HEK293 (cell line): ENCODE data around the gene ACAA1.

Experiments
- CTCF ChIA-PET: fragments of 350-600 bp; formaldehyde crosslinking; extraction: SDS; loops from one replicate; lab custom pipeline; 2021; ENCODE audit warnings: antibody characterized with exemption; lab: Yijun Ruan, JAX
- POLR2A ChIA-PET: fragments of 300-600 bp; formaldehyde crosslinking; extraction: SDS; loops from one replicate; lab custom pipeline; 2020; ENCODE audit warnings: antibody characterized with exemption, inconsistent platforms; lab: Yijun Ruan, JAX
- H3K27ac ChIP-seq: fragments of 200-500 bp; sonication (Bioruptor generic); 2 replicates; pipeline ENCODE4 v1.5.1; 2014; ENCODE audit warnings: low read depth, low read length, control low read depth, inconsistent platforms; ENCODE audit errors: extremely low read depth
- H3K36me3 ChIP-seq, 2 experiments: fragments of 200-500 bp in 1 of 2; sonication (Bioruptor generic) in 1 of 2; 1 replicate in 1 of 2; 2 replicates in 1 of 2; pipeline ENCODE4 v1.5.1; 2014 to 2017; ENCODE audit warnings: inconsistent platforms in 2 of 2, low read length in 2 of 2; ENCODE audit not compliant: control insufficient read depth in 2 of 2, insufficient read depth in 1 of 2
- H3K4me1 ChIP-seq: fragments of 200-500 bp; sonication (Bioruptor generic); 2 replicates; pipeline ENCODE4 v1.5.1; 2014; ENCODE audit warnings: mild to moderate bottlenecking, low read length, inconsistent platforms; ENCODE audit not compliant: control insufficient read depth, insufficient read depth
- H3K4me3 ChIP-seq: 2 replicates; pipeline ENCODE4 v1.5.1; 2011; ENCODE audit warnings: low read depth, mild to moderate bottlenecking, control low read depth, low read length, moderate library complexity
- H3K9me3 ChIP-seq: fragments of 200-500 bp; sonication (Bioruptor generic); 2 replicates; pipeline ENCODE4 v1.5.1; 2014; ENCODE audit warnings: low read depth, low read length, inconsistent platforms; ENCODE audit not compliant: control insufficient read depth, insufficient read depth
- BCL6B ChIP-seq: fragments of 450-650 bp; formaldehyde crosslinking; IDR thresholded peaks from 2 replicates; pipeline ENCODE4 v1.5.1; 2017; ENCODE audit warnings: missing biosample characterization, missing genetic modification characterization
- GLI4 ChIP-seq: fragments of 450-650 bp; formaldehyde crosslinking; IDR thresholded peaks from 2 replicates; pipeline ENCODE4 v1.5.1; 2016; ENCODE audit warnings: missing biosample characterization, missing genetic modification characterization
- IKZF3 ChIP-seq: fragments of 450-650 bp; IDR thresholded peaks from 2 replicates; pipeline ENCODE4 v1.5.0; 2018; ENCODE audit warnings: missing biosample characterization, mild to moderate bottlenecking, missing genetic modification characterization, moderate library complexity
- MYNN ChIP-seq: fragments of 450-650 bp; formaldehyde crosslinking; IDR thresholded peaks from 2 replicates; pipeline ENCODE4 v1.5.1; 2016; ENCODE audit warnings: missing biosample characterization, missing genetic modification characterization, borderline replicate concordance
- PBX3 ChIP-seq: sonication (generic); formaldehyde crosslinking; IDR thresholded peaks from 2 replicates; pipeline ENCODE4 v1.8.1; 2022; ENCODE audit warnings: mild to moderate bottlenecking, moderate library complexity, missing genetic modification reagents
- SCRT1 ChIP-seq: fragments of 450-650 bp; formaldehyde crosslinking; IDR thresholded peaks from 2 replicates; pipeline ENCODE4 v1.5.1; 2016; ENCODE audit warnings: missing biosample characterization, missing genetic modification characterization, borderline replicate concordance
- SP3 ChIP-seq: fragments of 450-650 bp; formaldehyde crosslinking; IDR thresholded peaks from 2 replicates; pipeline ENCODE4 v1.5.1; 2016; ENCODE audit warnings: missing biosample characterization, missing genetic modification characterization
- ZBTB8A ChIP-seq: fragments of 450-650 bp; formaldehyde crosslinking; IDR thresholded peaks from 2 replicates; pipeline ENCODE4 v1.5.1; 2016; ENCODE audit warnings: missing biosample characterization, missing genetic modification characterization
- ZFP41 ChIP-seq: fragments of 450-650 bp; formaldehyde crosslinking; IDR thresholded peaks from 2 replicates; pipeline ENCODE4 v1.5.1; 2016; ENCODE audit warnings: missing biosample characterization, missing genetic modification characterization, borderline replicate concordance
- ZIC2 ChIP-seq: fragments of 450-650 bp; formaldehyde crosslinking; IDR thresholded peaks from 2 replicates; pipeline ENCODE4 v1.5.1; 2016; ENCODE audit warnings: missing biosample characterization, missing genetic modification characterization
- ZNF114 ChIP-seq: fragments of 450-650 bp; formaldehyde crosslinking; IDR thresholded peaks from 2 replicates; pipeline ENCODE4 v1.5.0; 2017; ENCODE audit warnings: missing biosample characterization, missing genetic modification characterization
- ZNF202 ChIP-seq: fragments of 450-650 bp; formaldehyde crosslinking; IDR thresholded peaks from 2 replicates; pipeline ENCODE4 v1.5.1; 2016; ENCODE audit warnings: missing biosample characterization, missing genetic modification characterization, borderline replicate concordance
- ZNF221 ChIP-seq: fragments of 450-650 bp; formaldehyde crosslinking; IDR thresholded peaks from 2 replicates; pipeline ENCODE4 v1.5.1; 2017; ENCODE audit warnings: missing biosample characterization, missing genetic modification characterization, borderline replicate concordance
- ZNF335 ChIP-seq: fragments of 450-650 bp; formaldehyde crosslinking; conservative IDR thresholded peaks from 2 replicates; pipeline ENCODE4 v1.5.1; 2016; ENCODE audit warnings: missing biosample characterization, missing genetic modification characterization
- ZNF394 ChIP-seq: fragments of 450-650 bp; formaldehyde crosslinking; IDR thresholded peaks from 2 replicates; pipeline ENCODE4 v1.5.1; 2016; ENCODE audit warnings: missing biosample characterization, missing genetic modification characterization, mild to moderate bottlenecking, moderate library complexity, borderline replicate concordance
- ZNF398 ChIP-seq: fragments of 450-650 bp; formaldehyde crosslinking; IDR thresholded peaks from 2 replicates; pipeline ENCODE4 v1.5.1; 2017; ENCODE audit warnings: missing biosample characterization, missing genetic modification characterization
- ZNF514 ChIP-seq: fragments of 450-650 bp; formaldehyde crosslinking; IDR thresholded peaks from 2 replicates; pipeline ENCODE4 v1.5.1; 2016; ENCODE audit warnings: missing biosample characterization, missing genetic modification characterization
- ZNF521 ChIP-seq: fragments of 450-650 bp; formaldehyde crosslinking; IDR thresholded peaks from 2 replicates; pipeline ENCODE4 v1.5.1; 2017; ENCODE audit warnings: missing biosample characterization, mild to moderate bottlenecking, missing genetic modification characterization
- ZNF558 ChIP-seq: fragments of 450-650 bp; formaldehyde crosslinking; IDR thresholded peaks from 2 replicates; pipeline ENCODE4 v1.5.1; 2016; ENCODE audit warnings: missing biosample characterization, missing genetic modification characterization
- ZNF580 ChIP-seq: fragments of 450-650 bp; formaldehyde crosslinking; IDR thresholded peaks from 2 replicates; pipeline ENCODE4 v1.5.1; 2016; ENCODE audit warnings: missing biosample characterization, missing genetic modification characterization
- ZNF610 ChIP-seq: fragments of 450-650 bp; formaldehyde crosslinking; IDR thresholded peaks from 2 replicates; pipeline ENCODE4 v1.5.1; 2016; ENCODE audit warnings: missing biosample characterization, missing genetic modification characterization, borderline replicate concordance
- ZNF658 ChIP-seq: fragments of 450-650 bp; formaldehyde crosslinking; IDR thresholded peaks from 2 replicates; pipeline ENCODE4; 2016; ENCODE audit warnings: missing biosample characterization, missing genetic modification characterization
- ZNF677 ChIP-seq: fragments of 450-650 bp; IDR thresholded peaks from 2 replicates; pipeline ENCODE4 v1.5.0; 2018; ENCODE audit warnings: missing biosample characterization, mild to moderate bottlenecking, missing genetic modification characterization, moderate library complexity
- ZNF747 ChIP-seq: fragments of 450-650 bp; formaldehyde crosslinking; IDR thresholded peaks from 2 replicates; pipeline ENCODE4 v1.5.1; 2016; ENCODE audit warnings: missing biosample characterization, missing genetic modification characterization
- ZNF76 ChIP-seq: fragments of 450-650 bp; formaldehyde crosslinking; IDR thresholded peaks from 2 replicates; pipeline ENCODE4; 2016; ENCODE audit warnings: low read depth, missing biosample characterization, missing genetic modification characterization, borderline replicate concordance
- ZNF791 ChIP-seq: fragments of 450-650 bp; formaldehyde crosslinking; IDR thresholded peaks from 2 replicates; pipeline ENCODE4 v1.5.1; 2016; ENCODE audit warnings: missing biosample characterization, missing genetic modification characterization
- ZNF792 ChIP-seq: fragments of 450-650 bp; formaldehyde crosslinking; IDR thresholded peaks from 2 replicates; pipeline ENCODE4 v1.5.1; 2016; ENCODE audit warnings: missing biosample characterization, missing genetic modification characterization
- TF ChIP-seq, protein P1 (sequence below): fragments of 450-650 bp; formaldehyde crosslinking; IDR thresholded peaks from 2 replicates; pipeline ENCODE4 v1.5.1; 2016; ENCODE audit warnings: missing biosample characterization, missing genetic modification characterization

ACAA1 gene

GRCh38 chr3:38115645-38116427 is 21.1 kb downstream of the ACAA1 start:
- Histone ChIP-seq H3K4me3 (no peak overlapping the region), H3K4me1 (no peaks in the 10 kb centered on the region), H3K9me3 (no peaks in the 10 kb centered on the region), H3K36me3 (peaks cover 0 to 13% of the 10 kb centered on the region in 2 experiments; a peak in 1 of 3 replicates), H3K27ac (no peak overlapping the region)
- TF ChIP-seq ZNF610 (tag by site-specific recombination), result no peak
- TF ChIP-seq ZNF114 (tag by site-specific recombination), result no peak
- TF ChIP-seq ZNF514 (tag by site-specific recombination), result no peak
- TF ChIP-seq ZNF658 (tag by site-specific recombination), result no peak
- TF ChIP-seq GLI4, result no peak
- TF ChIP-seq ZNF221 (tag by site-specific recombination), result no peak
- no peak for TF ChIP-seq ZNF677 (tag by site-specific recombination)
- TF ChIP-seq, protein P1, sequence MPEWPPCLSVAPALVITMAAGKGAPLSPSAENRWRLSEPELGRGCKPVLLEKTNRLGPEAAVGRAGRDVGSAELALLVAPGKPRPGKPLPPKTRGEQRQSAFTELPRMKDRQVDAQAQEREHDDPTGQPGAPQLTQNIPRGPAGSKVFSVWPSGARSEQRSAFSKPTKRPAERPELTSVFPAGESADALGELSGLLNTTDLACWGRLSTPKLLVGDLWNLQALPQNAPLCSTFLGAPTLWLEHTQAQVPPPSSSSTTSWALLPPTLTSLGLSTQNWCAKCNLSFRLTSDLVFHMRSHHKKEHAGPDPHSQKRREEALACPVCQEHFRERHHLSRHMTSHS, result no peak
- TF ChIP-seq ZNF521, result no peak
- TF ChIP-seq ZBTB8A, result no peak
- TF ChIP-seq PBX3 (CRISPR knock-in tag), result no peak
- no peak for TF ChIP-seq BCL6B (tag by site-specific recombination)
- no peak for TF ChIP-seq ZNF747 (tag by site-specific recombination)
- no peak for TF ChIP-seq ZNF792 (tag by site-specific recombination)
- CTCF ChIA-PET, result interaction anchor here (0.6 to 0.9 kb wide), 5 partner anchors 125 to 288 kb away, joined by 3 to 4 read pairs (median 3); no protein-coding TSS in a partner anchor
- POLR2A ChIA-PET, result interaction anchor here (1.0 to 2.9 kb wide), 2 partner anchors 21 to 49 kb away, joined by 4 to 11 read pairs; partner anchors contain the start of genes ACAA1 and OXSR1

DNA sequence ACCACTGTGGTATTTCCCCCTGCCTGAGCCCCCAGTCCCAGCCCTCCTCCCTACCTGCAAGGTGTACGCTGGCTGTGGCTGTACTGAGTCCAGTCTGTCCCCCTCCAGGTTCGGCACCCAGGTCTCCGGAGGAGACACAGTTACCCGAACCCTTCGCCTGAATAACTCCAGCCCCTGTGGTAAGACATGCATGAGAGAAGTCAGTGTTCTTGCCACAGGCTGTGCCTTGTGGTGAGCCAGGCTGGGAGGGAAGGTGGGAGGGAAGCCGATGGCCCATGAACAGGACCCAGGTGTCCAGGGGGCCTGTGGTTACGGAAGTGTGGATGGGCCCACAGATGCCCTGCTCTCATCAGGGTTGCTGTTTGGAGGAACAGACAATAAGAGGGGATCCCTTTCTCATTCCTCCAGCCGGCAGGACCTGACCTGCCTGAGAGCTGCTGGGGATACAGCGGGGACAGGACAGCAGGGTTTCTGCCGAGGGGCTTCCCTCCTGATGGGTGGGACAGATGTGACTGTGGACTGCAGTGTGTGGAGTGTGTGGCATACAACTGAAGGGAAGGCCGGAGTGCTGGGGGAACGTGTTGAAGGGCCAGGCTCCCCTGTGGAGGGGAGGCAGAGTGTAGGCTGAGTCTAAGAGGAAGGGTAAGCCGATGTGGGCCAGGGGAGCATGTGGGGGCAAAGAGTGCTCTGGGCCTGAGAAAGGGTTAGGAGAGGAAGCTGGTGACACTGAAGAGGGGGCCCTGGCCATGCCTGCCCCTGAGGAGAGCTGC is 21.9 kb downstream of the ACAA1 start:
- POLR2A ChIA-PET, result no interaction called here
- Histone ChIP-seq H3K36me3 (peaks cover 0 to 6% of the 10 kb centered on the region in 2 experiments; a peak in 1 of 3 replicates), H3K4me3 (no peak overlapping the region), H3K27ac (no peak overlapping the region), H3K4me1 (no peaks in the 10 kb centered on the region), H3K9me3 (no peaks in the 10 kb centered on the region)
- CTCF ChIA-PET, result interaction anchor here (0.6 to 0.7 kb wide), 2 partner anchors 126 to 150 kb away, joined by 3 read pairs; no protein-coding TSS in a partner anchor
- TF ChIP-seq MYNN (tag by site-specific recombination) (no peak), ZNF202 (tag by site-specific recombination) (no peak), ZFP41 (tag by site-specific recombination) (no peak), SCRT1 (tag by site-specific recombination) (no peak), ZNF335 (tag by site-specific recombination) (no peak), SP3 (no peak), IKZF3 (tag by site-specific recombination) (no peak), ZNF791 (tag by site-specific recombination) (no peak), ZNF398 (tag by site-specific recombination) (no peak), ZNF580 (tag by site-specific recombination) (no peak), ZNF394 (tag by site-specific recombination) (no peak), ZNF76 (tag by site-specific recombination) (no peak), ZIC2 (tag by site-specific recombination) (no peak), ZNF558 (tag by site-specific recombination) (no peak)
